Common myeloid progenitor, CD34-positive (primary cell): ENCODE results near the gene WDR48.

Source experiments
- CTCF ChIA-PET: fragments of 350-600 bp; sonication (Branson Sonifier 250); formaldehyde crosslinking; loops from one replicate; lab custom pipeline; 2021; ENCODE audit warnings: antibody characterized with exemption; lab: Charles Lee
- POLR2A ChIA-PET: fragments of 350-600 bp; sonication (Branson Sonifier 250); formaldehyde crosslinking; loops from one replicate; lab custom pipeline; 2021; ENCODE audit warnings: antibody characterized with exemption; lab: Charles Lee
- DNase-seq, 3 donors: peaks; one replicate each; pipeline versions ENCODE4 v3.0.0 to v3.0.0-alpha.2; 2013
- H3K27ac ChIP-seq, 2 experiments: 1 replicate in 1 of 2; 2 replicates in 1 of 2; pipeline ENCODE4 v1.7.0; 2013; ENCODE audit warnings: inconsistent platforms in 2 of 2, low read length in 2 of 2, mild to moderate bottlenecking in 2 of 2, low read depth in 1 of 2, moderate library complexity in 1 of 2; ENCODE audit not compliant: severe bottlenecking in 2 of 2, insufficient read depth in 1 of 2, poor library complexity in 1 of 2
- H3K27me3 ChIP-seq, 5 experiments: replicated peaks in 2 of 5; 1 replicate in 3 of 5; 2 replicates in 2 of 5; pipeline versions ENCODE4 v1.6.1 to v1.7.0; 2013; ENCODE audit warnings: low read length in 4 of 5, mild to moderate bottlenecking in 2 of 5, moderate library complexity in 2 of 5, inconsistent platforms in 1 of 5; ENCODE audit not compliant: insufficient read depth in 5 of 5, control insufficient read depth in 4 of 5
- H3K36me3 ChIP-seq, 4 experiments: 1 replicate in 2 of 4; 2 replicates in 2 of 4; pipeline versions ENCODE4 v1.6.1 to v1.7.0; 2013; ENCODE audit warnings: low read length in 3 of 4, control low read depth in 1 of 4, mild to moderate bottlenecking in 1 of 4; ENCODE audit not compliant: control insufficient read depth in 4 of 4, insufficient read depth in 4 of 4
- H3K4me1 ChIP-seq, 4 experiments: 1 replicate in 3 of 4; 2 replicates in 1 of 4; pipeline versions ENCODE4 v1.6.1 to v1.7.1; 2013; ENCODE audit warnings: low read length in 3 of 4, mild to moderate bottlenecking in 3 of 4, control low read depth in 1 of 4, inconsistent platforms in 1 of 4, moderate library complexity in 1 of 4; ENCODE audit not compliant: control insufficient read depth in 4 of 4, insufficient read depth in 4 of 4; ENCODE audit errors: control extremely low read depth in 1 of 4
- H3K4me3 ChIP-seq, 7 experiments: 1 replicate in 4 of 7; 2 replicates in 3 of 7; pipeline versions ENCODE4 v1.5.1 to v1.7.0; 2013; ENCODE audit warnings: mild to moderate bottlenecking in 7 of 7, low read length in 6 of 7, moderate library complexity in 6 of 7, inconsistent platforms in 2 of 7, low read depth in 2 of 7, control low read depth in 1 of 7; ENCODE audit not compliant: insufficient read depth in 4 of 7, control insufficient read depth in 1 of 7; ENCODE audit errors: extremely low read depth in 1 of 7
- H3K9me3 ChIP-seq, 5 experiments: 1 replicate in 4 of 5; 2 replicates in 1 of 5; pipeline versions ENCODE4 v1.6.1 to v1.7.1; 2013; ENCODE audit warnings: low read length in 4 of 5, mild to moderate bottlenecking in 2 of 5, inconsistent platforms in 1 of 5, low read depth in 1 of 5, moderate library complexity in 1 of 5; ENCODE audit not compliant: control insufficient read depth in 4 of 5, insufficient read depth in 2 of 5; ENCODE audit errors: control extremely low read depth in 1 of 5
- WGBS: methylation state at CpG from one replicate; pipeline ENCODE4 v1.1.5; 2013; ENCODE audit not compliant: insufficient coverage; 5-methylcytosine and 5-hydroxymethylcytosine counted together

The WDR48 gene

DNA sequence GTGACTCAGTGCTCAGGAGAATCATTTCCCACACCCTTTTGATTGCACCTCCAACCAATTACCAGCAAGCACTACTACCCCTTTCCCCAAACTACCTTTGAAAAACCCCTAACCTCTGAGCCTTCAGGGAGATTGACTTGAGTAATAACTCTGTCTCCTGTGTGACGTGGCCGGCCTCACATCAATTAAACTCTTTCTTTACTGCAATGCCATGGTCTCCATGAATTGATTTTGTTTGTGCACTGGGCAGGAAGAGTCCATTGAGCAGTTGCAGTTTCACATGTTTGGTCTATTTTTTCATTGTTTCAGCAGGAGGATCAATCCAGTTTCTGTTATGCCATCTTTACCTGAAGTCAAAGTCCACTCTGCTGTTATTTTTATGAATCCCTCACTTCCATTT is 32.5 kb upstream of the WDR48 start:
- ChIA-PET CTCF (interaction anchor here (1.3 to 1.6 kb wide), 2 partner anchors 11 to 14 kb away, joined by 3 to 6 read pairs; no protein-coding TSS in a partner anchor), POLR2A (no interaction called here)
- Histone ChIP-seq H3K9me3 (no peaks in the 10 kb centered on the region), H3K4me1 (no peaks in the 10 kb centered on the region), H3K4me3 (no peak overlapping the region), H3K36me3 (no peaks in the 10 kb centered on the region), H3K27me3 (no peaks in the 10 kb centered on the region), H3K27ac (no peak overlapping the region)
- no peak for DNase-seq
- WGBS: no CpG with 5 or more reads among the region's 2 CpGs

DNA sequence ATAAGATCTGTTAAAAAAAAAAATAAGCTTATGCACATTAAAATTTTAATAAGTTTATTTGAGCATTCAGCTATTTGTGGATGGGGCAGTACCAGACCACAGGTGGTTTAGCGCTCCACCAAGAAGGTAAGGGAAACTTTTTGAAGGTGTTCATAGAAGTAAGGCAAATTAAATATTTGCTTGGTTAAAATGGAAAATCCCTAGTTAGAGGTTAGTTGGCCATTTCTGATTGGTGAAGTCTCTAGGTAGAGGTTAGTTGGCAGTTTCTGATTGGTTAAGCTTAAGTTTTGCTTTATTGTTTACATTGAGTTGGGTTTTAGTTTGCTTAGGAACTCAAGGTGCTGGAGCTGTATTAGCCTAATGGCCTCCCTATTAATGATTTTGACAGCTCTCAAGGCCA is 30.8 kb upstream of the WDR48 start:
- Histone ChIP-seq H3K36me3 (no peaks in the 10 kb centered on the region), H3K9me3 (no peaks in the 10 kb centered on the region), H3K4me1 (no peaks in the 10 kb centered on the region), H3K27ac (no peak overlapping the region), H3K27me3 (no peaks in the 10 kb centered on the region), H3K4me3 (no peak overlapping the region)
- POLR2A ChIA-PET: no interaction called here
- DNase-seq: no peak
- CTCF ChIA-PET: interaction anchor here (0.6 to 1.6 kb wide), 4 partner anchors 8 to 271 kb away, joined by 3 to 8 read pairs (median 4); no protein-coding TSS in a partner anchor
- 100% methylated on average over 1 of the region's 1 CpG for WGBS

DNA sequence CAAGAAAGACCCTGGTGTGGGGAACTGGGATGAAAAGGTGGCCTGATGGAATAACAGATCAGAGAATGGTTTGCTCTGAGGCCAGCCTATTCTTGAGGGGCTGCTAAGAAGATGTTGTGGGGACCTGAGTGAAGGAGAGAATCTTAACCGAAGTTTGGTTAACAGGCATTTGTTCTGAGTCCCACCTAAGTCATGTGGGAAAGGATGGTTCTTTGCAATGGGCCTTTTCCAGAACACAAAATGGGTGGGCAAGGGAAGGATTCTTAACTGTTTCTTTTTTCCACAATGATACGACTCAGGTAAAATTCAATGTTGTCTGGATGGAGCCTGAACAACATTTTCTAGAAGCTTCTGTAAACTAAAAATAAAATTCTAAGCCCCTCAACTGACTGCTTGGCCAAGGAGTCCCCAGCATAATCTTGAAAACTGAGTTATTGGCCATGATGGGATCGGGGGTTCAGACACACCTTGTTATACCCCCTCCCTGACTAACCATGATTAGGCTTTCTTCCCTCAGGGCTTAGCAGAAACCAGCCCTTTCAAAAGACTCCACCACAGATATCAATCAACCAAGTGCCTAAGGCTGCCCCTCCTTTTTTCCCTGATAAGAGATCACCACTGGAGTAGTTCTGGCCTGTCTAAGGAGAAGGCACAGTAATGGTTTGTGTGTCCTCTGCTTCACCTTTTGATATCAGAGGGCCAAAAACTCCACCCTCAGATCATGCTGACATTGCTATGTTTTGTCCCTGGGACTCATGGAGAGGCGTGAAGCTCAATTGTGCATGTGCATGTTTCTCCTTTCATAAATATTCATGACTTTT is 30.1 kb upstream of the WDR48 start:
- no peak for DNase-seq
- no peaks in the 10 kb centered on the region for H3K4me1 ChIP-seq
- POLR2A ChIA-PET: no interaction called here
- no peak overlapping the region for H3K27ac ChIP-seq
- no peaks in the 10 kb centered on the region for H3K36me3 ChIP-seq
- H3K27me3 ChIP-seq: no peaks in the 10 kb centered on the region
- 95% methylated on average over 2 of the region's 4 CpGs for WGBS
- no peaks in the 10 kb centered on the region for H3K9me3 ChIP-seq
- H3K4me3 ChIP-seq: no peak overlapping the region
- CTCF ChIA-PET: interaction anchor here (1.1 to 1.6 kb wide), 3 partner anchors 7 to 11 kb away, joined by 3 to 8 read pairs (median 4); no protein-coding TSS in a partner anchor

DNA sequence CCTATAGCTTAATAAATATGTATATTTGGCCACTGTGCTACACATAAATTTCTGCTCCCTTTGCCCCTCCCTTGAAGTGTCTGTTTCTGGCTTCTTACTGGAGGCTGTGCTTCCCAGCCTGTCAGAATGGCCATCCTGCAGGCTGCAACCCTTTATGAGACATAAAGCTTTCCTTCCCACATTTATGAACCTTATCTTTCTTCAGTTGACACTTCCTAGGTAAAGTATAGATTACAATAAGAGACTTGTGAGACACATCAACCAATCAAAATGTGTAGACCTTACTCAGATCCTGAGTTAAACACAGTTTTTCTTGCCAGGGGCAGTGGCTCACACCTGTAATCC is 29.6 kb upstream of the WDR48 start:
- Histone ChIP-seq H3K36me3 (no peaks in the 10 kb centered on the region), H3K9me3 (no peaks in the 10 kb centered on the region), H3K27me3 (no peaks in the 10 kb centered on the region), H3K27ac (no peak overlapping the region), H3K4me1 (no peaks in the 10 kb centered on the region), H3K4me3 (no peak overlapping the region)
- no peak for DNase-seq
- ChIA-PET POLR2A (no interaction called here), CTCF (interaction anchor here (1.1 to 1.6 kb wide), 2 partner anchors 8 to 10 kb away, joined by 3 to 8 read pairs; no protein-coding TSS in a partner anchor)

DNA sequence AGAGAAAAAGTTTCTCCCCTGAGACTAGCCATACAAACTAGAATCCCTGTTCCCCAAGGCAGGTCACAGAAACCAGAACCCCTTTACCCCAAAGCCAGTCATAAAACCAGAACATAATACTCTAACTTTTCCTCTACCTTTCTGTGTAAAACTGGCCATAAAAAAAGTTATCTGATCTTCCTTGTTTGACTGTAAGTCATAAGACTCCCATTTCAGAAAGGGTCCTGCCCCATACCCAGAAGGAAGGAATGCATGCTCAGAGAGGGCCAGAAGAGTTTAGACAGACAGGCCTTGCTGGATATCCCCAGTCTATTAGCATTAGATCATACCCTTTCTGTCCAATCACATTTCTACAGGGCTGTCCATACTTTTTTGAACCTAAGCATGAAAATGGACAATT is 27.3 kb upstream of the WDR48 start:
- no peak for DNase-seq
- H3K36me3 ChIP-seq: no peaks in the 10 kb centered on the region
- ChIA-PET POLR2A (no interaction called here), CTCF (no interaction called here)
- H3K9me3 ChIP-seq: no peaks in the 10 kb centered on the region
- H3K27me3 ChIP-seq: no peaks in the 10 kb centered on the region
- H3K27ac ChIP-seq: no peak overlapping the region
- no peaks in the 10 kb centered on the region for H3K4me1 ChIP-seq
- H3K4me3 ChIP-seq: no peak overlapping the region

DNA sequence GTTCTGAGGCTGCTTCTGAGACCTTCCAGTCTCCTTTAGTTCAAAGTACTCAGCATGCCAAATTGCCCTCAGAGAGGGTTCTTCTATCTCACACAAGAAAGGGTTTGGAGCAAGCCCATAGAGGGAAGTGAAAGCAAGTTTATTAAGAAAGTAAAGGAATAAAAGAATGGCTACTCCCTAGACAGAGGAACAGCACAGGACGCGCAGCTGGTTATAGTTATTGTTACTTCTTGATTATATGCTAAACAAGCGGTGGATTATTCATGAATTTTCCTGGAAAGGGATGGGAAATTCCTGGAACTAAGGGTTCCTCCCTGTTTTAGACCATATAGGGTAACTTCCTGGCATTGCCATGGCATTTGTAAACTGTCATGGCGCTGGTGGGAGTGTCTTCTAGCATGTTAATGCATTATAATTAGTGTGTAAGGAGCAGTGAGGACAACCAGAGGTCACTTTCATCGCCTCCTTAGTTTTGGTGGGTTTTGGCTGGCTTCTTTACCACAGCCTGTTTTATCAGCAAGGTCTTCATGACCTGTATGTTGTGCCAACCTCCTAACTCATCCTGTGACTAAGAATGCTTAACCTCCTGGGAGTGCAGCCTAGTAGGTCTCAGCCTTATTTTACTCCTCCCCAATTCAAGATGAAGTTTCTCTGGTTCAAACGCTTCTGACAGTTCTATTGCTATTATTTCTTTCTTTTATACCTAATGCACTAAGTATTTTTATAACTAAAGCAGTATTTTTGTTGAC is 26.4 kb upstream of the WDR48 start:
- ChIA-PET POLR2A (interaction anchor here (0.6 kb wide), 1 partner anchor 219 kb away, joined by 3 read pairs; no protein-coding TSS in a partner anchor), CTCF (no interaction called here)
- Histone ChIP-seq H3K36me3 (no peaks in the 10 kb centered on the region), H3K4me3 (no peak overlapping the region), H3K27me3 (no peaks in the 10 kb centered on the region), H3K9me3 (no peaks in the 10 kb centered on the region), H3K4me1 (no peaks in the 10 kb centered on the region), H3K27ac (no peak overlapping the region)
- WGBS: 100% methylated on average over 4 of the region's 6 CpGs
- DNase-seq: no peak

DNA sequence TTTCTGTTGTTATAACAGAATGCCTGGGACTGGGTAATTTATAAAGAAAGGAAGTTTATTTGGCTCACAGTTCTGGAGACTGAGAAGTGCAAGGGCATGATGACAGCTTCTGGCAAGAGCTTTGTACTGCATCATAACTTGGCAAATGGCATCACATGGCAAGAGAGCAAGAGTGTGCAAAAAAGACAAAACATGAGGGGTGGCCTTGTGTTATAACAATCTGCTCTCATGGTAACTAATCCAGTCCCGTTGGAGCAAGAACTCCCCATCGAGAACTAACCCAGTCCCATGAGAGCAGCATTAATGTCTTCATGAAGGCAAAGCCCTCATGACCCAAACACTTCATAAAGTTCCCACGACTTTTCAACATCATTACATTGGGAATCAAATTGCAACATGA is 23.3 kb upstream of the WDR48 start:
- POLR2A ChIA-PET: no interaction called here

More for the DNA sequence above, 23.3 kb upstream of the WDR48 start:
- no peaks in the 10 kb centered on the region for H3K36me3 ChIP-seq
- H3K4me3 ChIP-seq: no peak overlapping the region
- H3K4me1 ChIP-seq: no peaks in the 10 kb centered on the region
- no peaks in the 10 kb centered on the region for H3K27me3 ChIP-seq
- H3K9me3 ChIP-seq: no peaks in the 10 kb centered on the region
- H3K27ac ChIP-seq: no peak overlapping the region
- WGBS: 100% methylated on average over 2 of the region's 3 CpGs
- CTCF ChIA-PET: interaction anchor here (1.4 to 2.3 kb wide), 3 partner anchors 8 to 29 kb away, joined by 4 to 6 read pairs (median 4); no protein-coding TSS in a partner anchor
- DNase-seq: no peak
